KG1 (cell line): ENCODE measurements around the gene ABHD3.
A peak's percentile ranks its signal among the peaks of the same experiment; 100 is the strongest.
"Not testable (repeated sequence)": the region's sequence is repeated elsewhere in the genome, so short reads cannot be mapped to it uniquely, and the experiment has no call there.

Source experiments
- DNase-seq: peaks from one replicate; lab custom pipeline; 2025; lab: John Stamatoyannopoulos, UW

ABHD3 gene

DNA sequence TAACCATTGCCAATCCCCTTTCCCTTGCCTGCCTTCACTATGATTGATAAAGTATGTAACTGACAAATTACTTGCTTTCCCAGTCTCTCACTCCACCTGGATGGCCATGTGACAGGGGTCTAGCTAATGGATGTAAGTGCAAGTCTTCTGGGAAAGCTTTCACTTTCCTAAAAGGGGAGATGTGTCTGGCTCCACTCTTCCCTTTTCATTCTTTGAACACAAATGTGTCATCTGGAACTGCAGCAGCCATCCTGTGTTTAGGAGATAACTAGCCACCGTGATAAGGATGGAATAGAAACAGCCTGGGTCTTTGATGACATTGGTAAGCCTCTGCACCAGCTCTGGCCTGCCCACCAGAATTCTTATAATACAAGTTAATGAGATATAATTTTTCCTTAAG is 54.3 kb downstream of the ABHD3 start:
- DNase-seq = no peak

DNA sequence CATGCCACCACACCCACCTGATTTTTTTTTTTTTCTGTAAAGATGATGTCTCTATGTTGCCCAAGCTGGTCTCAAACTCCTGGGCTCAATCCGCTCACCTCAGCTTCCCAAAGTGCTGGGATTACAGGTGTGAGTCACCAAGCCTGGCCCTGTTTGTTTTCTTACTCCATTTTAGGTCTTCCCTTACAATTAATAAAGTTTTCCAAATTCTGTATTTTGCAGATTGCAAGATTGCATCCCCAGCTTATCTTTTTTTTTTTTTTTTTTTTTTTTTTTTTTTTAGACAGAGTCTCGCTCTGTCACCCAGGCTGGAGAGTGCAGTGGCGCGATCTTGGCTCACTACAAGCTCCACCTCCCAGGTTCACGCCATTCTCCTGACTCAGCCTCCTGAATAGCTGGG is 64.2 kb downstream of the ABHD3 start:
- DNase-seq = not testable (repeated sequence)

DNA sequence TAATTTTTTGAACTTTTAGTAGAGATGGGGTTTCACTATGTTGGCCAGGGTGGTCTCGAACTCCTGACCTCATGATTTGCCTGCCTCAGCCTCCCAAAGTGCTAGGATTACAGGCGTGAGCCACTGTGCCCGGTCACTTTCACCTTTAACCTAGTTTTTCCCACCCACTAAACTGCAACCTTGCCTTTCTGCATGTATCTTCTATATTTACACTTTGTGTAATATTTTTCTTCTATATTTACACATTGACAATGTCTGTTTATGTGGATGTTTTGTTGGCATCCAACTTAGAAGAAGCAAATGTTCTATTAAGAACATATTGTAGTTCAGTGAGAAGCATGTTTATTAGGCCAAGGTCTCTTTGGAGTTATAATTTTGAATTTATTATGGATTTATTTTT is 65.8 kb downstream of the ABHD3 start:
- DNase-seq = no peak

DNA sequence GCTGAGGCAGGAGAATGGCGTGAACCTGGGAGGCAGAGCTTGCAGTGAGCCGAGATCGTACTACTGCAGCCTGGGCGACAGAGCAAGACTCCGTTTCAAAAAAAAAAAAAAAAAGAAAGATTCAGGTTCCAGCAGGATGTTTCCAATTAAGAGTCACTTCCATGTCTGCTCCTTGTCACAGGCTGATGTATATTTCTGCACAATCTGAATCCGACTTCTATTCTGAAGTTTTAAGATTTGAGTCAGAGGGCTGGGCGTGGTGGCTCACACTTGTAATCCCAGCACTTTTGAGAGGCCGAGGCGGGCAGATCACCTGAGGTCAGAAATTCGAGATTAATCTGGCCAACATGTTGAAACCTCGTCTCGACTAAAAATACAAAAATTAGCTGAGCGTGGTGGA is 67.8 kb downstream of the ABHD3 start:
- DNase-seq = no peak

DNA sequence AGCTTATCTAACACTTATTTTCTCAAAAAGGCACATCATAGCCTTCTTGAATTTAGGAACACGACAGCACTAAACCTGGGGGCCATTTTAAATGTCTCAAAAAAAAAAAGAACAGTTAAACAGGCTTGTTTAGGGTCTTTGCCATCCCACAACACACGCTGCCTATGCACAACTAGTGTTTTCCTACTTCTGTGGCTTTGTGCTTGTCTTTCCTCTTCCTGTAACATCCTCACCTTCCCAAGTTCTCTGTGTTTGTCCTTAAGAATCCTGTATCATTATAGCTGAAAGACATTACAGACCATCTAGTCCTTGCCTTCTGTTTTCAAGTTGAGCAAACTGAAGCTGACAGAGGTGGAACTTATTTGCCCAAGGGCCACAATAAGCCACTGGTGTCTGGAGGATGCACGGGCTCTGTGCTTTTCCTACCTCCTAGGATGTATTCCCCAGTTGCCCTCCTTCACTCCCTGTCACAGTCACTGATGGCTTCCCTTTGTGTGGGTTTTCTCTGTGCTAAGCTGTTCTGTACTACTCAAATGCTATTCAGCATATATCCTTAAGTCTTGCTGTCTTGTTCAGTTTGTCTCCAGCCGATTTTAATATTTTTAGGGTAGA is 69.9 kb downstream of the ABHD3 start:
- DNase-seq = no peak

DNA sequence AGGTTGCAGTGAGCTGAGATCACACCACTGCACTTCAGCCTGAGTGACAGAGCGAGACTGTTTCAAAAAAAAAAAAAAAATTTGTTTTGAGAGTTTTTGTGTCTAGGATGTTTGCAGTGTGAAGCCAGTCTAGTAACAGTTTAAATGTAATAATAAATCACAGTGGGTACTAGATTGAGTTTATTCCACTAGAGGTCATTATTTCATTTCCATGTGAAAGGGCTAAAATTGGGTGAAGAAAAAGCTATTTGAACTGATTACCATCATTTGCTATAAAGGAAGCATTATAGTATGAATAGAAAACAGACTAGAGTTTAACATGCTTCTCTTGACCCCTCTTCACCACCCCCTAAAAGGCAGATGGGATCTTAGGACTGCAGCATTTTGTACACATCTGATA is 72.2 kb downstream of the ABHD3 start:
- no peak for DNase-seq

DNA sequence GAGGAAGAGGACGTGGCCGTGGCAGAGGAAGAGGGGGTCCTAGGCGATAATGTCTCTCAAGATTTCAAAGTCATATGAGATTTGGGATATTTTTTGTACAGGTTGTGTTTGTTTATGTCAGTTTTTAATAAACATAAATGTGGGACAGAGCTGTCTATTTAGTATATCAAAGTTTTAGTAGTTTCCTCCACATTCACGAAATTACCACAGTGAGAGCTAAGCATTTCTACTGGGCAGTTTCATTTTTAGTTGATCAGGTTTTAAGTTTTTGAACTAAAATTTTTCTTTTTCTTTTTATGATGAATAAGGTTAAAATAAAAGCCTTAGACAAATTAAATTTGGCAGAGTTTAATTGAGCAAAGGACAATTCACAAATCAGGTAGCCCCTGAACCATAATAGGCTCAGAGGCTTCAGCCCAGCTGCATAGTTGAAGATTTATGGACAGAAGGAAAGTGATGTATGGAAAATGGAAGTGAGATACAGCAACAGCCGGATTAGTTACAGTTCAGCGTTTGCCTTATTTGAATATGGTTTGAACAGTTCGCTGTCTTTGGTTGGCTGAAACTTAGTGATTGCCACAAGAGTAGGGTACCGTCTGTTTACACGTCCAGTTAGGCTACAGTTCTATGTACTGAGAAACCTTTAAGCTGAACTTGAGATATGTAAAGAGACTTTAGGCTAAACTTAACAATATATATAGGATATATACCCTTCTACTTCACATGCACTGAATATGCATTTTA is 75.3 kb downstream of the ABHD3 start:
- no peak for DNase-seq

DNA sequence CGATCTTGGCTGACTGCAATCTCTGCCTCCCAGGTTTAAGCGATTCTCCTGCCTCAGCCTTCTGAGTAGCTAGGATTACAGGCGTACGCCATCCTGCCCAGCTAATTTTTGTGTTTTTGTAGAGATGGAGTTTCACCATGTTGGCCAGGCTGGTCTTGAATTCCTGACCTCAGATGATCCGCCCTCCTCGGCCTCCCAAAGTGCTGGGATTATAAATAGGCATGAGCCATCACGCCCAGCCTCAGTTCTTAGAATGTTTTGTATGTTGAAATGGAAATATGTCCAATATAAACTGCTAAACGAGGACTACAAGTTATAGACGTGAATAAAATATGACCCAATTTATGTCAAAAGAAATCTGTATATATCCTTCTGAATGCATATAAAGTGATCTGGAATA is 82.9 kb downstream of the ABHD3 start:
- DNase-seq = not testable (repeated sequence)

DNA sequence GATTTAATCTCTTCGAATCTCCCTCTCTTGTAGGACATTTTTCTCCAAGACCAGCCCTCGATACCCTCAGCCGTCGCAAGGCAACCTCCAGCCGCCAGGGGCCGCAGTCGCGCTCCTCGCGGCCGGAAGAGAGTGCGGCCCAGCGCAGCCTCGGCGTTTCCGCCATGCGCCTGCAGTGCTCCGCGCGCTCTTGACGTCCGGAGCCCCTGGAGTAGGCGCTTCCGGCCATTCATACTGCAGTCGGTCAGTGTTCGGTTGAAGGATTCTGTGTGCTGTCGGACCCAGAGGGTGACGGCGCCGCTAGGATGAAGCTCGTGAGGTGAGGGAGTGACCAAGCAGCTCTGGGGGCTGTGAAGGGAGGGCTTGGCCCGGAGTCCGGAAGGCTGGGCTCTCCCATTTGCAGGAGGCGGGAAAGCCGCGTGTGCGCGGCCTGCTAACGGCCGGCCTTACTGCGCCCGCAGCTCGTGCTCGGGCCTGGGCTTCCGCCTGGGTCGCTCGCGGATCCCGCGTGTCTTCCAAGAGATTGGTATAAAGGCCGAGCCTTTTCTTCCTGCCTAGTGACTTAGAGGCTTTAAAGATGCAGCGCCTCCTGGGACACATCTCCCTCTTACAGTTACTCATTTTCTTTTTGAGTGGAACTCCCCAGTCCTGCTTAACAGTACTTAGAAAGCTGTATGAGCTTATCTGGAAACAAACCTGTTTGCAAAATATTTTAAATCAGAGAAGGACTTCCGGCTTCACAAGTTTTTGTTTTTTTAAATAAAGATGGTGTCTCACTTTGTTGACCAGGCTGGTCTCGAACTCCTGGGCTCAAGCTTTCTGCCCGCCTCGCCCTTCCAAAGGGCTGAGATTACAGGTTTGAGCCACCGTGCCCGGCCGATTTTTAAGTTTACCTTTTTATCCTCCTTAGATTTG is 92.2 kb downstream of the ABHD3 start, which contains the start of gene SNRPD1:
Gene SNRPD1 (plus strand): TSS at position 190 of the 915 bp plus-strand sequence. CDS start 116 bp downstream, at position 306.
- DNase-seq = peak; percentile 87

DNA sequence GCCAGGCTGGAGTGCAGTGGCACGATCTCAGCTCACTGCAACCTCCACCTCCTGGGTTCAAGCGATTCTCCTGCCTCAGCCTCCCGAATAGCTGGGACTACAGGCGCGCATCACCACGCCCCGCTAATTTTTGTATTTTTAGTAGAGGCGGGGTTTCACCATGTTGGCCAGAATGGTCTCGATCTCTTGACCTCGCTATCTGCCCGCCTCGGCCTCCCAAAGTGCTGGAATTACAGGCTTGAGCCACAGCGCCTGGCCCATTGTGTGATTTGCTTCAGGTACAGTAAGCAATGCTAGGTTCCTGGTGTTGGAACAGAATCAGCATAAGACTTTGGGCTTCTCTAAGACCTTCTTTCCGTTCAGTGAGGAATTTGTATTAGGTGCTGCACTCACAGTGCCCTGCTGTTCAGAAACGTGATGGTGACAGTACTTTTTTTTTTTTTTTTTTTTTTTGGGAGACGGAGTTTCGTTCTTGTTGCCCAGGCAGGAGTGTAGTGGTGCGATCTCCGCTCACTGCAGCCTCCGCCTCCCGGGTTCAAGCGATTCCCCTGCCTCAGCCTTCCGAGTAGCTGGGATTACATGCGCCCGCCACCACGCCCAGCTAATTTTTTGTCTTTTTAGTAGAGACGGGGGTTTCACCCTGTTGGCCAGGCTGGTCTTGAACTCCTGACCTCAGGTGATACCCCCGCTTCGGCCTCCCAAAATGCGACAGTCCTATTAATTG is 93.0 kb downstream of the ABHD3 start:
- not testable (repeated sequence) for DNase-seq

DNA sequence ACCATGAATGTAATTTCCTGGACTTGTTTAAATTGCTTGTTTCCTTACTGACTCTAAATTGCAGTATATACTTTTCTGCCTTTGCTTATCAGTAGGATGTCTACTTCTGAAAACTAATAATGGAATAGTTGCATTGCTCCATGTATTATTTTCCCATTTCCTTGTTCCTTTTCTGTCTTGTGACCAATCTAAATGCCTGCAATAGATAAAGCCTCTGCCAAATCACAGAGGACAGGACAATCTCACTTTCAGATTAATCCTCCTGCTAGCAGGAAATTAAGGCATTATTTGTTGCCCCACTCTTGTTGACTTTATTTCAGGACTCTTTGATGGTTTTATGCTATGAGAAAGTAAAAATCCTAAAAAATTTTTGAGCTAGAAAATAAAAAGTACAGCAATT is 99.4 kb downstream of the ABHD3 start:
- DNase-seq = no peak

DNA sequence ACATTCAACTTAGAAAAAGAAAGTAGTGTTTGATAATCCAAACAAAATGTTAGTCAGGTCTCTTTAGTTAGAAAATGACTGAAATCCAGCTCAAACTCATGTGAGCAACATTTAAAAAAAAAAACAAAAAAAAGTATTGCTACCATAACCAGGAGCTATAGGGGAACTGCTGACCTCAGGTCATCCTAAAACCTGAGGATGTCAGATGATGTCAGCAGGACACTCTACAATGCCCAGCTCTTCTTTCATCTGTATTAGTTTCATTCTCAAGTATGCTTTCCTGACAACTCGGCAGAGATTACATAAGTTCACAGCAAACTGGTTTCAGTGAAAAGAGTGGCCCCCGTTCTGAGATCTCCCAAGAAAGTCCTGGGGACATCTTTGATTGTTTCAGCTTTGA is 99.9 kb downstream of the ABHD3 start:
- no peak for DNase-seq

DNA sequence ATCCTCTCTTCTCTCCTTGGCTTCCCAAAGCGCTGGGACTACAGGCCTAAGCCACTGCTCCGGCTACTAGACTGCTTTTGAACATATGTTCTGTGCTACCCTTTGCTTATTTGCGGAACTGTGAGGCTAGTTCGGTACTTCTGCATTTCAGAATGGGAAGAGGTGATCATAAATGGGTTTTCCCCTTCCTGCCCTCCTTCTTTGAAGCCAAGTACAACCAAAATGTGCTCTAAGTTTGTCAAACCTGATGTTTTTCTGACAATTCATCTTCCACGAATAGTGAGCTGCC is 102.3 kb downstream of the ABHD3 start:
- DNase-seq = peak; percentile 81
